ENCODE measurements around the gene KCNAB2. TPM values are rescaled to one million over a fixed set of nuclear protein-coding genes. Genes with fewer than 3 reads are reported as not detected.

Gene KCNAB2
- total RNA-seq, 1 experiment from 2014 or later, result 10.3 TPM

GRCh38 chr1:6006882-6007281, 38.8 kb upstream of the KCNAB2 start (continued):
- TF ChIP-seq ZBTB43 (CRISPR knock-in tag; IDR thresholded peaks at IDR 0.05), result no peak

GRCh38 chr1:6007318-6008083, 38.2 kb upstream of the KCNAB2 start:
- peak; percentile 5 for DNase-seq (ENCODE audit: low spot score)
- TF ChIP-seq HMGA2 (CRISPR knock-in tag; IDR thresholded peaks at IDR 0.05), result no peak
- TF ChIP-seq TP53 (CRISPR knock-in tag; IDR thresholded peaks at IDR 0.05), result no peak
- TF ChIP-seq ZNF281 (CRISPR knock-in tag; IDR thresholded peaks at IDR 0.05), result no peak
- TF ChIP-seq E2F4 (CRISPR knock-in tag; IDR thresholded peaks at IDR 0.05; ENCODE audit: borderline replicate concordance, low read depth), result no peak
- TF ChIP-seq MYBL2 (CRISPR knock-in tag; IDR thresholded peaks at IDR 0.05), result no peak
- TF ChIP-seq CREB1 (CRISPR knock-in tag; IDR thresholded peaks at IDR 0.05), result no peak
- no peak for TF ChIP-seq FOXJ3 (CRISPR knock-in tag; IDR thresholded peaks at IDR 0.05; ENCODE audit: borderline replicate concordance)
- no peak for TF ChIP-seq IRF1 (CRISPR knock-in tag; IDR thresholded peaks at IDR 0.05)
- no peak for TF ChIP-seq JAZF1 (CRISPR knock-in tag; IDR thresholded peaks at IDR 0.05)
- TF ChIP-seq ATF6 (CRISPR knock-in tag; IDR thresholded peaks at IDR 0.05), result no peak
- TF ChIP-seq ATF3 (CRISPR knock-in tag; conservative IDR thresholded peaks at IDR 0.05), result no peak
- TF ChIP-seq NFE2L1 (CRISPR knock-in tag; IDR thresholded peaks at IDR 0.05), result no peak
- ChIA-PET POLR2A (interaction anchor here (0.7 kb wide), 1 partner anchor 124 kb away, joined by 6 read pairs; no protein-coding TSS in a partner anchor), CTCF (interaction anchor here (1.4 to 3.2 kb wide), 4 partner anchors 14 to 34 kb away, joined by 3 to 17 read pairs (median 4); no protein-coding TSS in a partner anchor)
- Mint-ChIP-seq H3K9me3 (no peaks in the 10 kb centered on the region), H3K27ac (no peak overlapping the region), H3K4me1 (peaks cover 11% of the 10 kb centered on the region), H3K27me3 (ENCODE audit: low read depth) (no peaks in the 10 kb centered on the region; the same call in 1 of the 2 replicates), H3K36me3 (no peaks in the 10 kb centered on the region), H3K4me3 (no peak overlapping the region)
- no peak for ATAC-seq

- Mint-ChIP-seq H3K9me3 (no peaks in the 10 kb centered on the region), H3K4me3 (no peak overlapping the region), H3K27me3 (ENCODE audit: low read depth) (no peaks in the 10 kb centered on the region; the same call in 1 of the 2 replicates), H3K27ac (no peak overlapping the region), H3K36me3 (no peaks in the 10 kb centered on the region), H3K4me1 (peaks cover 11% of the 10 kb centered on the region)
- ChIA-PET POLR2A (interaction anchor here (0.7 kb wide), 1 partner anchor 125 kb away, joined by 6 read pairs; no protein-coding TSS in a partner anchor), CTCF (interaction anchor here (1.4 to 3.2 kb wide), 4 partner anchors 14 to 34 kb away, joined by 3 to 17 read pairs (median 4); no protein-coding TSS in a partner anchor)
- ATAC-seq (no peak), DNase-seq (ENCODE audit: low spot score) (no peak)
- no peak for TF ChIP-seq ZNF121 (CRISPR knock-in tag; IDR thresholded peaks at IDR 0.05)
- no peak for TF ChIP-seq E2F4 (CRISPR knock-in tag; IDR thresholded peaks at IDR 0.05; ENCODE audit: borderline replicate concordance, low read depth)
- no peak for TF ChIP-seq TEAD4 (CRISPR knock-in tag; IDR thresholded peaks at IDR 0.05)
Measured at GRCh38 chr1:6008084-6008415, 37.6 kb upstream of the KCNAB2 start.

Measured in WTC11 (cell line).